MCF 10A (cell line): ENCODE measurements around the gene IMMP2L. TPM values are rescaled to one million over a fixed set of nuclear protein-coding genes. Genes with fewer than 3 reads are reported as not detected.
"Not testable (repeated sequence)": the region's sequence is repeated elsewhere in the genome, so short reads cannot be mapped to it uniquely, and the experiment has no call there.

Experiments
- BruUV-seq: library from RNA; stranded (reverse); fragments of 400-500 nt; replicated peaks from 2 replicates; lab custom pipeline; 2021; lab: Mats Ljungman, UMichigan
- CTCF ChIA-PET: fragments of 300-600 bp; sonication (Branson Sonifier 250); formaldehyde crosslinking; extraction: SDS; loops from one replicate; lab custom pipeline; 2021; ENCODE audit warnings: antibody characterized with exemption, inconsistent platforms; lab: Yijun Ruan, JAX
- POLR2A ChIA-PET: fragments of 300-600, 350-650 bp; sonication (Branson Sonifier 250); formaldehyde crosslinking; extraction: SDS; loops from one replicate; lab custom pipeline; 2020; ENCODE audit warnings: antibody characterized with exemption, inconsistent platforms; lab: Yijun Ruan, JAX
- DNase-seq: peaks from one replicate; pipeline ENCODE4 v3.0.0-alpha.2; 2018; ENCODE audit not compliant: unreplicated experiment
- H3K27ac Mint-ChIP-seq: one replicate; pipeline ENCODE4 v1.8.0; 2022; ENCODE audit warnings: mild to moderate bottlenecking, low read depth, mixed read lengths; ENCODE audit not compliant: unreplicated experiment
- H3K27me3 Mint-ChIP-seq: one replicate; pipeline ENCODE4 v1.8.0; 2022; ENCODE audit warnings: mixed read lengths; ENCODE audit not compliant: insufficient read depth, unreplicated experiment
- H3K36me3 Mint-ChIP-seq: one replicate; pipeline ENCODE4 v1.8.0; 2022; ENCODE audit warnings: mild to moderate bottlenecking, moderate library complexity, mixed read lengths; ENCODE audit not compliant: insufficient read depth, unreplicated experiment
- H3K4me1 Mint-ChIP-seq: one replicate; pipeline ENCODE4 v1.8.0; 2022; ENCODE audit warnings: mixed read lengths; ENCODE audit not compliant: insufficient read depth, unreplicated experiment
- H3K4me3 Mint-ChIP-seq: one replicate; pipeline ENCODE4 v1.8.0; 2022; ENCODE audit warnings: mild to moderate bottlenecking, moderate library complexity, mixed read lengths; ENCODE audit not compliant: unreplicated experiment
- H3K9me3 Mint-ChIP-seq: one replicate; pipeline ENCODE4 v1.8.0; 2022; ENCODE audit warnings: mixed read lengths; ENCODE audit not compliant: unreplicated experiment
- CTCF ChIP-seq: fragments of 200-600 bp; IDR thresholded peaks from one replicate; pipeline ENCODE4 v1.8.0; 2022; ENCODE audit warnings: antibody characterized with exemption, mild to moderate bottlenecking; ENCODE audit not compliant: unreplicated experiment
- intact Hi-C: fragments of 100-400 bp; cut with micrococcal nuclease; formaldehyde crosslinking; loops from 2 replicates; pipeline ENCODE4 v1.14.1; 2022
- total RNA-seq: library from RNA; stranded (reverse); gene quantifications from 2 replicates; pipeline ENCODE4 v1.2.3, GENCODE V29; 2022

IMMP2L gene
- total RNA-seq, 1 experiment from 2014 or later: 23.7 TPM

GRCh38 chr7:111282626-111283025 is 279.7 kb downstream of the IMMP2L start:
- ChIA-PET CTCF (interaction anchor here (0.5 kb wide), 1 partner anchor 68 kb away, joined by 4 read pairs; no protein-coding TSS in a partner anchor), POLR2A (no interaction called here)
- Mint-ChIP-seq H3K9me3 (peaks cover 8% of the 10 kb centered on the region), H3K27me3 (no peaks in the 10 kb centered on the region), H3K4me1 (no peaks in the 10 kb centered on the region), H3K27ac (no peak overlapping the region), H3K36me3 (no peaks in the 10 kb centered on the region), H3K4me3 (no peak overlapping the region)
- no peak for DNase-seq
- TF ChIP-seq CTCF: no peak
- intact Hi-C loops: no loop called here
- BruUV-seq: no TSS peak

GRCh38 chr7:111274857-111275256 is 287.4 kb downstream of the IMMP2L start:
- BruUV-seq: no TSS peak
- CTCF ChIA-PET: no interaction called here
- POLR2A ChIA-PET: no interaction called here
- peaks cover 6% of the 10 kb centered on the region for H3K4me1 Mint-ChIP-seq
- H3K36me3 Mint-ChIP-seq: no peaks in the 10 kb centered on the region
- no peak for TF ChIP-seq CTCF
- no peaks in the 10 kb centered on the region for H3K27me3 Mint-ChIP-seq
- H3K4me3 Mint-ChIP-seq: no peak overlapping the region
- peak; percentile 7 for DNase-seq
- H3K9me3 Mint-ChIP-seq: no peaks in the 10 kb centered on the region
- intact Hi-C loops: no loop called here
- H3K27ac Mint-ChIP-seq: no peak overlapping the region

GRCh38 chr7:111272092-111272491 is 290.2 kb downstream of the IMMP2L start:
- Mint-ChIP-seq H3K27me3 (no peaks in the 10 kb centered on the region), H3K4me1 (peaks cover 11% of the 10 kb centered on the region), H3K4me3 (no peak overlapping the region), H3K9me3 (no peaks in the 10 kb centered on the region), H3K27ac (no peak overlapping the region), H3K36me3 (no peaks in the 10 kb centered on the region)
- BruUV-seq: no TSS peak
- ChIA-PET CTCF (interaction anchor here (1.0 kb wide), 1 partner anchor 56 kb away, joined by 4 read pairs; no protein-coding TSS in a partner anchor), POLR2A (interaction anchor here (1.1 to 1.2 kb wide), 2 partner anchors 13 to 56 kb away, joined by 3 to 4 read pairs; no protein-coding TSS in a partner anchor)
- DNase-seq: no peak
- TF ChIP-seq CTCF: no peak
- intact Hi-C loops: no loop called here

GRCh38 chr7:111270794-111271193 is 291.5 kb downstream of the IMMP2L start:
- H3K9me3 Mint-ChIP-seq, H3K27me3 Mint-ChIP-seq, DNase-seq, POLR2A ChIA-PET, H3K36me3 Mint-ChIP-seq, BruUV-seq, H3K4me3 Mint-ChIP-seq, H3K27ac Mint-ChIP-seq, intact Hi-C loops: not testable (repeated sequence)
- CTCF ChIA-PET: interaction anchor here (0.6 kb wide), 1 partner anchor 1266 kb away, joined by 3 read pairs; no protein-coding TSS in a partner anchor
- peaks cover 19% of the 10 kb centered on the region for H3K4me1 Mint-ChIP-seq
